Measurements from ENCODE around the gene ITGB1.

DNA sequence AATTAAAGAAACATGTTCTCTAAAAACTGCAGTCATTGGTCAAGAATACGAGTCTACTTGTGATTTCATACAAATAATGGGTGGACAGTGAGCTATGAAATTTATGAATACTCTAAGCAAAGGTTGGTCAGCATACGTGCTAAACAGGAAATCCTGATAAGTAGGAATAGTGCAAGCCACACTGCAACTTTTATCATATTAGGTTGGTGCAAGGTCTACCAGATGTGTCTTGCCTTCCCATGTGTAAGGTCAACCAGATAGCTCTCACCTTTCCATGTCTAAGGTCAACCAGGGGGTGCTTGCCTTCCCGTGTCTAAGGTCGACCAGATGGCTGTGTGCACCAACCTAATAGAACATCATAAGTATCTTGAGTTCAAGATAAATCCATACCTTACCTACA is 2.0 kb upstream of the ITGB1 start:
- TF ChIP-seq, protein P1, sequence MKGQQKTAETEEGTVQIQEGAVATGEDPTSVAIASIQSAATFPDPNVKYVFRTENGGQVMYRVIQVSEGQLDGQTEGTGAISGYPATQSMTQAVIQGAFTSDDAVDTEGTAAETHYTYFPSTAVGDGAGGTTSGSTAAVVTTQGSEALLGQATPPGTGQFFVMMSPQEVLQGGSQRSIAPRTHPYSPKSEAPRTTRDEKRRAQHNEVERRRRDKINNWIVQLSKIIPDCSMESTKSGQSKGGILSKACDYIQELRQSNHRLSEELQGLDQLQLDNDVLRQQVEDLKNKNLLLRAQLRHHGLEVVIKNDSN (IDR thresholded peaks at IDR 0.05; ENCODE audit: borderline replicate concordance, low read depth) = no peak
- TF ChIP-seq SIN3A (IDR thresholded peaks at IDR 0.05; ENCODE audit: borderline replicate concordance, low read depth, low read length) (no peak), EP300 (IDR thresholded peaks at IDR 0.05; ENCODE audit: borderline replicate concordance in 1 of 2, low read depth in 1 of 2, low read length in 1 of 2) (no peak), NFIC (IDR thresholded peaks at IDR 0.05; ENCODE audit: borderline replicate concordance) (no peak), RAD21 (IDR thresholded peaks at IDR 0.05; ENCODE audit: low read length) (no peak), GABPA (IDR thresholded peaks at IDR 0.05; ENCODE audit: low read depth) (no peak), EZH2phosphoT487 (IDR thresholded peaks at IDR 0.05; ENCODE audit: borderline replicate concordance, low read depth) (no peak), JUND (IDR thresholded peaks at IDR 0.05) (no peak), FOXJ3 (CRISPR knock-in tag; IDR thresholded peaks at IDR 0.05) (no peak), RCOR1 (IDR thresholded peaks at IDR 0.05; ENCODE audit: low read length) (no peak)
- TF ChIP-seq, protein P2, sequence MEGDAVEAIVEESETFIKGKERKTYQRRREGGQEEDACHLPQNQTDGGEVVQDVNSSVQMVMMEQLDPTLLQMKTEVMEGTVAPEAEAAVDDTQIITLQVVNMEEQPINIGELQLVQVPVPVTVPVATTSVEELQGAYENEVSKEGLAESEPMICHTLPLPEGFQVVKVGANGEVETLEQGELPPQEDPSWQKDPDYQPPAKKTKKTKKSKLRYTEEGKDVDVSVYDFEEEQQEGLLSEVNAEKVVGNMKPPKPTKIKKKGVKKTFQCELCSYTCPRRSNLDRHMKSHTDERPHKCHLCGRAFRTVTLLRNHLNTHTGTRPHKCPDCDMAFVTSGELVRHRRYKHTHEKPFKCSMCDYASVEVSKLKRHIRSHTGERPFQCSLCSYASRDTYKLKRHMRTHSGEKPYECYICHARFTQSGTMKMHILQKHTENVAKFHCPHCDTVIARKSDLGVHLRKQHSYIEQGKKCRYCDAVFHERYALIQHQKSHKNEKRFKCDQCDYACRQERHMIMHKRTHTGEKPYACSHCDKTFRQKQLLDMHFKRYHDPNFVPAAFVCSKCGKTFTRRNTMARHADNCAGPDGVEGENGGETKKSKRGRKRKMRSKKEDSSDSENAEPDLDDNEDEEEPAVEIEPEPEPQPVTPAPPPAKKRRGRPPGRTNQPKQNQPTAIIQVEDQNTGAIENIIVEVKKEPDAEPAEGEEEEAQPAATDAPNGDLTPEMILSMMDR (IDR thresholded peaks at IDR 0.05) = no peak
- TF ChIP-seq, protein P3, sequence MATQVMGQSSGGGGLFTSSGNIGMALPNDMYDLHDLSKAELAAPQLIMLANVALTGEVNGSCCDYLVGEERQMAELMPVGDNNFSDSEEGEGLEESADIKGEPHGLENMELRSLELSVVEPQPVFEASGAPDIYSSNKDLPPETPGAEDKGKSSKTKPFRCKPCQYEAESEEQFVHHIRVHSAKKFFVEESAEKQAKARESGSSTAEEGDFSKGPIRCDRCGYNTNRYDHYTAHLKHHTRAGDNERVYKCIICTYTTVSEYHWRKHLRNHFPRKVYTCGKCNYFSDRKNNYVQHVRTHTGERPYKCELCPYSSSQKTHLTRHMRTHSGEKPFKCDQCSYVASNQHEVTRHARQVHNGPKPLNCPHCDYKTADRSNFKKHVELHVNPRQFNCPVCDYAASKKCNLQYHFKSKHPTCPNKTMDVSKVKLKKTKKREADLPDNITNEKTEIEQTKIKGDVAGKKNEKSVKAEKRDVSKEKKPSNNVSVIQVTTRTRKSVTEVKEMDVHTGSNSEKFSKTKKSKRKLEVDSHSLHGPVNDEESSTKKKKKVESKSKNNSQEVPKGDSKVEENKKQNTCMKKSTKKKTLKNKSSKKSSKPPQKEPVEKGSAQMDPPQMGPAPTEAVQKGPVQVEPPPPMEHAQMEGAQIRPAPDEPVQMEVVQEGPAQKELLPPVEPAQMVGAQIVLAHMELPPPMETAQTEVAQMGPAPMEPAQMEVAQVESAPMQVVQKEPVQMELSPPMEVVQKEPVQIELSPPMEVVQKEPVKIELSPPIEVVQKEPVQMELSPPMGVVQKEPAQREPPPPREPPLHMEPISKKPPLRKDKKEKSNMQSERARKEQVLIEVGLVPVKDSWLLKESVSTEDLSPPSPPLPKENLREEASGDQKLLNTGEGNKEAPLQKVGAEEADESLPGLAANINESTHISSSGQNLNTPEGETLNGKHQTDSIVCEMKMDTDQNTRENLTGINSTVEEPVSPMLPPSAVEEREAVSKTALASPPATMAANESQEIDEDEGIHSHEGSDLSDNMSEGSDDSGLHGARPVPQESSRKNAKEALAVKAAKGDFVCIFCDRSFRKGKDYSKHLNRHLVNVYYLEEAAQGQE (IDR thresholded peaks at IDR 0.05; ENCODE audit: low read depth, low read length) = no peak
